Measurements from ENCODE around the gene SETD9. TPM values are rescaled to one million over a fixed set of nuclear protein-coding genes. Genes with fewer than 3 reads are reported as not detected.

SETD9 gene
- total and polyA plus RNA-seq, 2 of the 13 experiments (the other 11 are each of a cell fraction or from before 2014, with no cell fraction given): 4.8 to 17.8 TPM

GRCh38 chr5:56951126-56951945, 41.9 kb downstream of the SETD9 start (continued):
- TF ChIP-seq, protein P1, sequence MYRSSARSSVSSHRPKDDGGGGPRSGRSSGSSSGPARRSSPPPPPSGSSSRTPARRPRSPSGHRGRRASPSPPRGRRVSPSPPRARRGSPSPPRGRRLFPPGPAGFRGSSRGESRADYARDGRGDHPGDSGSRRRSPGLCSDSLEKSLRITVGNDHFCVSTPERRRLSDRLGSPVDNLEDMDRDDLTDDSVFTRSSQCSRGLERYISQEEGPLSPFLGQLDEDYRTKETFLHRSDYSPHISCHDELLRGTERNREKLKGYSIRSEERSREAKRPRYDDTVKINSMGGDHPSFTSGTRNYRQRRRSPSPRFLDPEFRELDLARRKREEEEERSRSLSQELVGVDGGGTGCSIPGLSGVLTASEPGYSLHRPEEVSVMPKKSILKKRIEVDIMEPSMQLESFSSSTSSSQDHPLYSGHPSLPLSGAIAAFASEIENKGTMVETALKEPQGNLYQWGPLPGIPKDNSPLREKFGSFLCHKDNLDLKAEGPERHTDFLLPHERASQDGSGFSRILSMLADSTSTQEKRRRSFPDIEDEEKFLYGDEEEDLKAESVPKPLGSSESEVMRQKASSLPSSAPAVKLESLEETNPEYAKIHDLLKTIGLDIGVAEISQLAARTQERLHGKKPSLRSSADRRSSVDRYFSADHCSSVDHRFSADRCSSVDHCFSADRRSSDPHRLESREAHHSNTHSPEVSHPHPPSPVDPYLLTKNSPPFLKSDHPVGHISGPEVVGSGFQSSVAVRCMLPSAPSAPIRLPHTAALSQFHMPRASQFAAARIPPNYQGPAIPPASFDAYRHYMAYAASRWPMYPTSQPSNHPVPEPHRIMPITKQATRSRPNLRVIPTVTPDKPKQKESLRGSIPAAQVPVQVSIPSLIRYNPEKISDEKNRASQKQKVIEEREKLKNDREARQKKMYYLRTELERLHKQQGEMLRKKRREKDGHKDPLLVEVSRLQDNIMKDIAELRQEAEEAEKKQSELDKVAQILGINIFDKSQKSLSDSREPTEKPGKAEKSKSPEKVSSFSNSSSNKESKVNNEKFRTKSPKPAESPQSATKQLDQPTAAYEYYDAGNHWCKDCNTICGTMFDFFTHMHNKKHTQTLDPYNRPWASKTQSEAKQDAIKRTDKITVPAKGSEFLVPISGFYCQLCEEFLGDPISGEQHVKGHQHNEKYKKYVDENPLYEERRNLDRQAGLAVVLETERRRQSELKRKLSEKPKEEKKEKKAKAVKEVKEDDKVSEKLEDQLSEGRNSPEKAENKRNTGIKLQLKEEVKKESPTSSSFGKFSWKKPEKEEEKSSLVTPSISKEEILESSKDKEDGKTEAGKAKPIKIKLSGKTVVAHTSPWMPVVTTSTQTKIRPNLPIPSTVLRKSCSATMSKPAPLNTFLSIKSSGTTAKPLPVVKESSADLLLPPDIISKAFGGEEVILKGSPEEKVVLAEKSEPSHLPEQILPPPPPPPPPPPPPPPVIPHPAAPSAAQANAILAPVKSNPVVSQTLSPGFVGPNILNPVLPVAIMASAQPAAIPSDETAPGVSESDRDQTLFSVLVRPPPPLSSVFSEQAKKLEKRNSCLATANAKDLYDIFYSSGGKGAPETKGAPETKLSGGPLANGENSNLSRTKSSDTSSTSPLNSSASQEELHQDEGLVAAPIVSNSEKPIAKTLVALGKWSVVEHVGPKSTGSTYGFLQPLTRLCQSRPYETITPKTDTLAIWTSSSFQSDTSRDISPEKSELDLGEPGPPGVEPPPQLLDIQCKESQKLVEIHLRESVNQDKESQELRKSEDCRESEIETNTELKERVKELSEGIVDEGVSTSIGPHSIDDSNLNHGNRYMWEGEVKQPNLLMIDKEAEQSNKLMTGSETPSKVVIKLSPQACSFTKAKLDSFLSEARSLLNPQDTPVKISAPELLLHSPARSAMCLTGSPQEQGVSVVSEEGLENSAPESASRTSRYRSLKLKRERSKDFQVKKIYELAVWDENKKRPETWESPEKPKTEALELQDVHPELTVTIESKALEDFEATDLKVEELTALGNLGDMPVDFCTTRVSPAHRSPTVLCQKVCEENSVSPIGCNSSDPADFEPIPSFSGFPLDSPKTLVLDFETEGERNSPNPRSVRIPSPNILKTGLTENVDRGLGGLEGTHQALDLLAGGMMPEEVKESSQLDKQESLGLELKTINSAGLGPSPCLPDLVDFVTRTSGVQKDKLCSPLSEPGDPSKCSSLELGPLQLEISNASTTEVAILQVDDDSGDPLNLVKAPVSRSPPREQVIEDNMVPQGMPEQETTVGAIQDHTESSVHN (CRISPR knock-in tag; IDR thresholded peaks at IDR 0.05): no peak
- TF ChIP-seq HNRNPLL (IDR thresholded peaks at IDR 0.05; ENCODE audit: low read depth, low read length, poor library complexity, severe bottlenecking) (no peak), ZNF430 (CRISPR knock-in tag; IDR thresholded peaks at IDR 0.05) (no peak), FOXA1 (IDR thresholded peaks at IDR 0.05) (no peak), FOXA1 (CRISPR knock-in tag; IDR thresholded peaks at IDR 0.05) (no peak), ARID3A (IDR thresholded peaks at IDR 0.05; ENCODE audit: low read depth, low read length) (no peak), JUNB (CRISPR knock-in tag; IDR thresholded peaks at IDR 0.05; ENCODE audit: borderline replicate concordance) (no peak), FOXM1 (CRISPR knock-in tag; IDR thresholded peaks at IDR 0.05) (no peak), ZKSCAN1 (IDR thresholded peaks at IDR 0.05; ENCODE audit: low read length) (no peak), ZNF782 (CRISPR knock-in tag; IDR thresholded peaks at IDR 0.05; ENCODE audit: borderline replicate concordance) (no peak), HMG20A (CRISPR knock-in tag; IDR thresholded peaks at IDR 0.05; ENCODE audit: borderline replicate concordance) (no peak), IRX3 (CRISPR knock-in tag; IDR thresholded peaks at IDR 0.05; ENCODE audit: borderline replicate concordance, low read depth) (no peak), KDM1A (CRISPR knock-in tag; IDR thresholded peaks at IDR 0.05) (no peak), KLF16 (CRISPR knock-in tag; IDR thresholded peaks at IDR 0.05) (no peak), MAZ (IDR thresholded peaks at IDR 0.05; ENCODE audit: borderline replicate concordance, low read depth, low read length) (no peak), MAZ (CRISPR knock-in tag; IDR thresholded peaks at IDR 0.05; ENCODE audit: low read depth) (0 out of 2 replicates have a peak, but pooled peaks have one; percentile 19), MXD1 (CRISPR knock-in tag; IDR thresholded peaks at IDR 0.05) (peak; percentile 46; the same call in 1 of the 2 replicates)

Data from HepG2 (cell line).